DOHH2 (cell line): Measurements from ENCODE around the gene GLCCI1.

ENCODE experiments used
- EZH2phosphoT487 ChIP-seq: fragments of 200-600 bp; sonication (generic); IDR thresholded peaks from 2 replicates; pipeline ENCODE4 v1.6.1; 2017; ENCODE audit warnings: borderline replicate concordance, mild to moderate bottlenecking, antibody characterized with exemption, low read length, moderate library complexity, mixed read lengths
- TF ChIP-seq, protein P1 (sequence below): fragments of 200-600 bp; sonication (generic); IDR thresholded peaks from one replicate; pipeline ENCODE4 v1.5.1; 2014; ENCODE audit warnings: antibody characterized with exemption, mild to moderate bottlenecking, low read depth, low read length; ENCODE audit not compliant: poor library complexity, severe bottlenecking

GRCh38 chr7:8057566-8057965 lies 89.0 kb downstream of the GLCCI1 start:
- TF ChIP-seq, protein P1, sequence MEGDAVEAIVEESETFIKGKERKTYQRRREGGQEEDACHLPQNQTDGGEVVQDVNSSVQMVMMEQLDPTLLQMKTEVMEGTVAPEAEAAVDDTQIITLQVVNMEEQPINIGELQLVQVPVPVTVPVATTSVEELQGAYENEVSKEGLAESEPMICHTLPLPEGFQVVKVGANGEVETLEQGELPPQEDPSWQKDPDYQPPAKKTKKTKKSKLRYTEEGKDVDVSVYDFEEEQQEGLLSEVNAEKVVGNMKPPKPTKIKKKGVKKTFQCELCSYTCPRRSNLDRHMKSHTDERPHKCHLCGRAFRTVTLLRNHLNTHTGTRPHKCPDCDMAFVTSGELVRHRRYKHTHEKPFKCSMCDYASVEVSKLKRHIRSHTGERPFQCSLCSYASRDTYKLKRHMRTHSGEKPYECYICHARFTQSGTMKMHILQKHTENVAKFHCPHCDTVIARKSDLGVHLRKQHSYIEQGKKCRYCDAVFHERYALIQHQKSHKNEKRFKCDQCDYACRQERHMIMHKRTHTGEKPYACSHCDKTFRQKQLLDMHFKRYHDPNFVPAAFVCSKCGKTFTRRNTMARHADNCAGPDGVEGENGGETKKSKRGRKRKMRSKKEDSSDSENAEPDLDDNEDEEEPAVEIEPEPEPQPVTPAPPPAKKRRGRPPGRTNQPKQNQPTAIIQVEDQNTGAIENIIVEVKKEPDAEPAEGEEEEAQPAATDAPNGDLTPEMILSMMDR = no peak
- TF ChIP-seq EZH2phosphoT487 = no peak
